NCI-H2171 (cell line): Measurements from ENCODE around the gene KRT84.

ENCODE experiments used
- DNase-seq: peaks from one replicate; lab custom pipeline; 2025; lab: John Stamatoyannopoulos, UW

The KRT84 gene

GRCh38 chr12:52342781-52343490, 42.5 kb downstream of the KRT84 start:
- no peak for DNase-seq

GRCh38 chr12:52341066-52341580, 44.3 kb downstream of the KRT84 start:
- no peak for DNase-seq

GRCh38 chr12:52338241-52338960, 47.1 kb downstream of the KRT84 start:
- DNase-seq: peak; percentile 66

GRCh38 chr12:52337054-52337453, 48.4 kb downstream of the KRT84 start:
- DNase-seq: no peak

- DNase-seq: no peak
Observed at GRCh38 chr12:52336641-52337040, 48.8 kb downstream of the KRT84 start.

- no peak for DNase-seq
Observed at GRCh38 chr12:52335598-52336262, 49.7 kb downstream of the KRT84 start.

- DNase-seq: no peak
Observed at GRCh38 chr12:52334185-52334584, 51.3 kb downstream of the KRT84 start.

GRCh38 chr12:52333321-52333720, 52.1 kb downstream of the KRT84 start:
- DNase-seq: no peak

- no peak for DNase-seq
Observed at GRCh38 chr12:52332381-52332780, 53.1 kb downstream of the KRT84 start.

GRCh38 chr12:52331833-52332232, 53.6 kb downstream of the KRT84 start:
- no peak for DNase-seq

- no peak for DNase-seq
Observed at GRCh38 chr12:52331039-52331438, 54.4 kb downstream of the KRT84 start.

- no peak for DNase-seq
Observed at GRCh38 chr12:52327830-52328500, 57.5 kb downstream of the KRT84 start.
